Liver (tissue), 3 donors: ENCODE measurements around the gene IL2.

ENCODE experiments used
- ATF3 ChIP-seq: IDR thresholded peaks from 2 replicates; pipeline ENCODE4 v1.6.1; 2016; ENCODE audit warnings: antibody characterized with exemption
- CTCF ChIP-seq: fragments of 150-350 bp; IDR thresholded peaks from 2 replicates; pipeline ENCODE4 v1.5.1; 2017; ENCODE audit warnings: improper control_type of control experiment, low read depth, low read length; ENCODE audit not compliant: missing input control
- RAD21 ChIP-seq, 2 donors: IDR thresholded peaks; 2 replicates each; pipeline ENCODE4 v1.6.1; 2016; ENCODE audit warnings: antibody characterized with exemption in 2 of 2, mild to moderate bottlenecking in 2 of 2
- REST ChIP-seq: IDR thresholded peaks from 2 replicates; pipeline ENCODE4 v1.6.1; 2016; ENCODE audit warnings: antibody characterized with exemption, mild to moderate bottlenecking
- TAF1 ChIP-seq: conservative IDR thresholded peaks from 2 replicates; pipeline ENCODE4 v1.6.1; 2016; ENCODE audit warnings: antibody characterized with exemption, mild to moderate bottlenecking
- donor health status: healthy.
- donor health status: healthy.

- TF ChIP-seq REST: no peak
- TF ChIP-seq RAD21 (IDR thresholded peaks at IDR 0.05): no peak
- TF ChIP-seq CTCF: no peak
- no peak for TF ChIP-seq ATF3
- no peak for TF ChIP-seq TAF1
Measured at GRCh38 chr4:122480655-122481487, 24.3 kb upstream of the IL2 start.
